GM19438 (cell line): ENCODE data around the gene HELZ2.

Experiments
- ATAC-seq: cut with Tn5 transposase; IDR thresholded peaks from one replicate; pipeline ENCODE4 v1.9.1; 2021; ENCODE audit warnings: low read depth; ENCODE audit not compliant: unreplicated experiment

The HELZ2 gene

DNA sequence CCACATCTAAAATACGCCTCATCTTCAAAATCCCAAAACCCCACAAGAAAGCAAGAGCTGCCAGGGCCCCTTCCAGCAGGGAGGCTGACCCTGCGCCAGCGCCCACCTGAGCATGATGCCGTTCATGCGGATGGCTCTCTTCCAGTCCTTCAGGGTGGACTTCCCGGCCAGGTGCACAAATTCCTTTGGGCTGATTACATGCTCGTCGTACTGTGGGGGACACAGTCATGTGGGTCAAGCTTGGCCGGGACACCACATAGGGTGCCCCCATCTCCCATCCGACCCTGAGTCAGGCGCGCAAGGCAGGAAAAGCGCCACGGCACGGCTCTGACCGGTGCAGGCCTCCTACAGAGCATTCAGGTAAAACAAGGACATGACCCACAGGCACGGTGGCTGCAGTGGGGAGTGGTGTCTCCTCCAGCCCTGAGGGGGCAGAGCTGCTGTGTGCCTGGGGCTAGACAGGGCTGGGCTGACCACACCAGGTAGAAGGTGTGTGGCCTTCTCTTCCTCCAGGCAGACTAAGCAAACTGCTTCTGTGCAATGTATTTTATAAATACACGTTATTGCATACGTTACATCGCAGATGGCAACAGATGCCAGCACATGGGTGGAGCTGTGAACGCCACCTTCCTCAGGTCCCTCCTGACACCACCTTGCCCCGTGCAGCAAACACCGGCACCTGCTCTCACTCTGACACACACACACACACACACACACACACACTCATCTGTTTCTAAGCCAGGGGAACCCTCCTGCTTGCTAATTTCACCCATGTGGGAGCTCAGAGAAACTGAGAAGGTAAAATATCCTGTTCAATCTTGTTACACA is 23.8 kb upstream of the HELZ2 start:
- ATAC-seq: no peak

DNA sequence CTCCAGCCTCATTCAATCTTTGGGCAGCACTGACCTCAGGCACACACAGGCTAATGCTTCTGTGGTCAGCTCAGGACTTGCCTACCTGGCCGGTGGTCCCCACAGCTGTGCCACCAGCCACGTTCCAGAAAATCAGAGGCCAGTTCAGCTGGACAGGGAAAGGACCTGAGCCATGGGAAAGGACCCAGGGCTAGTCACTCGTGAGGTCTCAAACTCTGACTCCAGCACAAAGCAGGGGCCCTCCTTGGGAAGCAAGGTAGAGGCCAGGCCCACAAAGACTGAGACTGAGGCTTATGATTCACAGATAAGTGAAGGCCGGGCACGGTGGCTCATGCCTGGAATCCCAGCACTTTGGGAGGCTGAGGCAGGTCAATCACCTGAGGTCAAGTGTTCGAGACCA is 22.4 kb upstream of the HELZ2 start:
- ATAC-seq: no peak

DNA sequence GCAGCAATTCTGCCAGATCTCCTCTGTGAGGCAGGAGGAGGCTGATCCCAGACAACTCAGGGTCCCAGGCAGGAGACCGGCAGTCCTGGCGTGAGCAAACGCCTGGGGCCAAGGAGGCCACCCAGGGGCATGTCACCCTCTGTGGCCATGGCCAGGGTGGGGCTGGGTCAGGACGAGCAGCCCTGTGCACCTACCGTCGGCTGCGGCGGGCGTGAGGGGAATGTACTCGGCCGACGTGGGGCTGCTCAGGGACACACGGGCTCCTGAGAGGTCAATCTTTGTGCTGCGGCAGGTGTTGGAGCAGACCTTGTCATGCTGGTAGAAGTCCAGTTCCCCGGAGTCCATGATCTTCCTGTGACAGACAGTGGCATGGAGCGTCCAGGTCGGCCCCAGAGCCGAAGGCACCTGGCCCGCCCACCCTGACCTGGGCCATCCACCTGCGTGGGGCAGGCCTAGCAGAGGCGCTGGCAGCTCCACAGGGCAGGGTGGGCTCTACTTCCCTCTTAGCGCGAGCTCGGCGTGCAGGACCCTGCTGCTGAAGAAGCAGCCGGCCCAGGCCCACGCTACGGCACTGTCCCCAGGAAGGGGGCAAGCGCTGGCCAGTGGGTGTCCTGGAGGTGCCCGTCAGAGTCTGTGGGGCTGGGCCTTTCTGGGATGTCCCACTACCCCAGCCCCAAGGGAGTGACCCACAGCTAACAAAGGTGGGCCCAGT is 21.5 kb upstream of the HELZ2 start:
- no peak for ATAC-seq

DNA sequence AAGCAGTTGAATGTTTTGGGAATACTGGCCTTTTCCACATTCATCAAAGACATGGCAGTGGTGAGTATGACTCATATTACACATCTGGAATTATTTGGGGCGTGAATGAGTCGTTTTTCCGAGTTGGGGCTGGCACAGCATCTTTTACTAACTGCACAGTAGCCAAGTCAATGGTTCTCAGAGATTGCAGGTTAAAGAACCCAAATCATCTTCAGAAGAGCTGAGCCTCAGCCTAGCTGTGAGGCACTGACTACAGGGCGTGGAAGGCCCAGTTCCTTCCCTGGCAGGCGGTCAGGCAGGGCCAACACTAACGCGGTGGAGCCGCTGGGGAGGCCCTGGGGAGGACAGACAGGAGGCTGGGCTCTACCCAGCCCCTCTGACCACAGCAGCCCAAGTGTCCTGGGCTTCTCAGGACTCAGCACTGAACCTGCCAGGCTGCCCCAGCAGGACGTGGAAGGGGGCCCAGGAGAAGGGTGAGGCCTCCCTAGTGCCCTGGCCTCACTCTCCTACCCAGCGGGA is 20.1 kb upstream of the HELZ2 start:
- no peak for ATAC-seq

DNA sequence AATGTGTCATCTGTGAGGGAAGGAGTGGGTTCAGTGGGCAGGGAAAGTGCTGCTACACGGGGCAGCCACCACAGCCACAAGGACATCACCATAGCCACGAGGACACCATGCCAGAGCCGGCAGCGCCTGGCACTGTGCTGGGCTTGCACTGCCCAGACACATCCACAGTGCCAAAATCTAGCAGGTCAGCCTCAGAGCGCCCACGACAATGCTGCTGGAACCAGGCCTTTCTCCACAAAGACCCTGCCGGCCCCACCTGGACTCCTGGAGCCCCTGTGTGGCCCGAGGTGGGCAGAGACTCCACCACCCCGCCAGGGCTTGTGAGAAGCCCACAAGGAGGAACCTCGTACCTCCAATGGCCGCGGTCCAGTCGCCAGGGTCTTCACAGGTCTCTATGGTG is 18.6 kb upstream of the HELZ2 start:
- no peak for ATAC-seq

DNA sequence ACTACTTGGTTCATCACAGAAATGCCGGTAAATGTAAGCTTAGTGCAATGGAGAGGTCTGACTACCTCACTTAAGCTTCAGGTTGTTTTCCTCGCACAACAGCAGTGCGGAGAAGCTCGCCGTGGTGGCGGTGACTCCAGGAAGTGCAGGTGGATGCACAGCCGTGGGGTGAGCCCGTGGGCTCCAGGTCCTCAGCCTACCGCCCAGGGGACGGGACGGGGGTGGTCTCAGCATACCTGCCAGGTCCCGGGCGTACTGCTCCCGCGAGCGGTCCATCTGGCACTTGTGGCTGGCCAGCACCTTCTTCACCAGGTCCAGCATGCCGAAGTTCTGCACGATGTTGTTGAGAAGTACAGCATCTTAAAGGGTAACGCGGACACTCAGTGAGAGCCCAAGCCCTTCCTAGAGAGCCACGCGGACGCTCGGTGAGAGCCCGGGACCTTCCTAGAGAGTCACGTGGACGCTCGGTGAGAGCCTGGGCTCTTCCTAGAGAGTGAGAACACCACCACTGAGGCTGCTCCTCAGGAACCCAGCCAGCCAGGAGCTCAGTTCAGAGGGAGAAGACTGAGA is 17.8 kb upstream of the HELZ2 start:
- ATAC-seq: no peak

DNA sequence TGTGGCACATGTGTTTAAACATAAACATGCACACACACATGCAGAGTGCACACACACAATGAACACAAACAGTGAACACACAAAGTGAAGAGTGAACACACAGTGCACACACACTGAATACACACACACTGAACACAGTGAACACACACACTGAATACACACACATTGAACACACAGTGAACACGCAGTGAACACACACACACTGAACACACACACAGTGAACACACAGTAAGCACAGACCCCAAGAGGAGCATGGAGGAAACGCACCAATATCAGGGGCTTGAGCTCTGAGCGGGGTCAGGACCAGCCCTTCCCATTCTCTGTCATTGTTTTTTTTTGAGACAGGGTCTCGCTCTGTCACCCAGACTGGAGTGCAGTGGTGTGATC is 17.1 kb upstream of the HELZ2 start:
- ATAC-seq: no peak

DNA sequence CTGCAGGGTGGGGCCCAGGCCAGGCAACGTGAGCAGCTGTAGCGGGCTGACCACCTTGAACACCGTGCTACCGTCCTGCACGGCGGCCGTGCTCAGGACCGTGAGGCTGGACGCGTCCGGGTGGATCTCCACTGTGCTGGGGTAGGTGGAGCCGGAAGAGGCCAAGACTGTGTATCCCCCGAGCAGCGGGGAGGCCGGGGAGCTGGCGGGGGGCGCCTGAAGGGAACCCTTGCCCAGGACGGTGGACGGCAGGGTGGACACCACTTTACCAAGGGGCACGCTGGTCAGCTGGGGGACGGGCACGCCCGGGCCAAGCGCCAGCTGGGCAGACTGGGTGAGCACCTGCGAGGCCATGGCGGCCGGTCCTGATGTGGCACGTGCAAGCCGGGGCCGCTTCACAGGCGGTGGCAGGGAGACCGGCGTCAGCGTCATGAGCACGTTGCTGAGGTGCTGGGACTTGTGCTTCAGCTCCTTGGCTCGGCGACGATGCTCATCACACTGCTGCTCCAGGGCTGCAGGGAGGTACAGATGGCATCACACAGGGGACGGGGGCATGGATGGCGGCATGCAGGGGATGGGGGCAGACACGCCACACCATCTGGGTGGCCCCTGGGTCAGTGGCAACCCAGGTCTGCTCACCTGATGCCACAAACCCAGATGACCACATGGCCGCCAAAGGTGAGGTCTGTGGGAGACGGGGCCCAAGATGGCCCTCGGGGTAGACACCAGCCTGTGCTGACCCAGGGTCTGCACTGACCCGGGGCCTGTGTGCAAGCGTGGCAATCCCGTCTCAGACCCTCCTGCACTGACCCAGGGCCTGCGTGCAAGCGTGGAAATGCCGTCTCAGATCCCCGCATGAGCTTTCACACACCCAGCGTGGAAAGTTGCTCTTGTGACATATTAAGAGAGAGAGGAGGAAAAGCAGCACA is 16.4 kb upstream of the HELZ2 start:
- no peak for ATAC-seq

DNA sequence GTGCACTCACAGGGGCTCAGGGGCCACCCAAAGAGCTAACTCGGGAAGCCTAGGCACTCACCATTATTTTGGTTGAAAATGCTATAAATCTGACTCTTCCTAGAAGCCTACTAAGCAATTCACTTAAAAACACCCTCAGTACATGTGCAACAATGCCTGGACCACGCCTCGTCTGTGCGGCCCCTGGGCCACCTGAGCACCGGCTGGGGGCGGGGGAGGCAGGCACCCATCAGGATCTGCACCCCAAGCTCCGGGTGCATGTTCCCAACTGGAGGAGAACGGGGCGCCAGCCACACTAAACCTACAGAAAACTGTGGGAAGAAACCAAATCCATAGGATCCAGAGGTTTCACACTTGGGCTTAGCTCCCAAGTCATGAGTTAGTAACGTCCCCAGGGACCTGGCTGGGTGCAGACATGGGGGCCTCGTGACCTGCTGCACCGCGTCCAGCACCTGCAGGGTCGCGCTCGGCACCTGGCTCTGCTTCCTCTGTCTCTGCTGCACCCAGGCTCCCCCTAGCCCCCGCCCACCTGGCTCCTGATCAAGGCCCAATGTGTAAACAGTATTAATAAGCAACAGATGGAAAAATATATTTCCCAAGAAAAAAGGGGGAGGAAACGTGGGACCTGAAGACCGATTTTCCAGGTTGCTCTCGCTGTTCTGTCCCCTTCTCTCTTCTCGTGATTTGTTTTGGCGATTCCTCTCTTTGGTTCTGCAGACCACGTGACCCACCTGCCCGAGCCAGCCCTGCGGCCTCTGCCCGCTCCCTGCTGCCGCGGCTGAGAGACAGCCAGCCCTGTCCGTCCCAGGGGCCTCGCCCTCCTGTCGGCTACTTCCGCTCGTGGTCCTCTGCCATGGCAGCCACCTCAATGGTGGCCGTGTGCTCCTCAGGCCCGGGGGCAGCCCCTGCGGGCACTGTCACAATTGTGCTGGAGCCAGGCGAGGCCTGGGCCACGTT is 15.5 kb upstream of the HELZ2 start:
- no peak for ATAC-seq

DNA sequence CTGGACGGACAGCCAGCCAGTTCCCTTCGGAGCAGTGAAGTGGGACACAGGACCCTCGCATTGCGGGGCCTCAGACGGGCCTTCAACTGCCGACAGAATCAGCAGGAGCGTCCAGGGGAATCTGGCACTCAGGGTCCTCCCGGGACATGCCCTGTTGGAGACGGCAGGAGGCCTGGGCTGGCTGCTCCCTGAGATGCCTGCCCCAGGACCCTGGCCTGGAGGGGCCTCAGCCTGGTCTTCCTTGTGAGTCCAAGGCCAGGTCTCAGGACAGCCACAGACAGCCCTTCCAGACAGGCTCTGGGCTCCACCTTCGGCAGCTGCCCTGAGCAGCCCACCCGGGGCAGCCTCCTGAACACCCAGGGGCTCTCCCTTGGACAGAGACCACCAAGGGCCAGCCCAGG is 14.6 kb upstream of the HELZ2 start:
- no peak for ATAC-seq

DNA sequence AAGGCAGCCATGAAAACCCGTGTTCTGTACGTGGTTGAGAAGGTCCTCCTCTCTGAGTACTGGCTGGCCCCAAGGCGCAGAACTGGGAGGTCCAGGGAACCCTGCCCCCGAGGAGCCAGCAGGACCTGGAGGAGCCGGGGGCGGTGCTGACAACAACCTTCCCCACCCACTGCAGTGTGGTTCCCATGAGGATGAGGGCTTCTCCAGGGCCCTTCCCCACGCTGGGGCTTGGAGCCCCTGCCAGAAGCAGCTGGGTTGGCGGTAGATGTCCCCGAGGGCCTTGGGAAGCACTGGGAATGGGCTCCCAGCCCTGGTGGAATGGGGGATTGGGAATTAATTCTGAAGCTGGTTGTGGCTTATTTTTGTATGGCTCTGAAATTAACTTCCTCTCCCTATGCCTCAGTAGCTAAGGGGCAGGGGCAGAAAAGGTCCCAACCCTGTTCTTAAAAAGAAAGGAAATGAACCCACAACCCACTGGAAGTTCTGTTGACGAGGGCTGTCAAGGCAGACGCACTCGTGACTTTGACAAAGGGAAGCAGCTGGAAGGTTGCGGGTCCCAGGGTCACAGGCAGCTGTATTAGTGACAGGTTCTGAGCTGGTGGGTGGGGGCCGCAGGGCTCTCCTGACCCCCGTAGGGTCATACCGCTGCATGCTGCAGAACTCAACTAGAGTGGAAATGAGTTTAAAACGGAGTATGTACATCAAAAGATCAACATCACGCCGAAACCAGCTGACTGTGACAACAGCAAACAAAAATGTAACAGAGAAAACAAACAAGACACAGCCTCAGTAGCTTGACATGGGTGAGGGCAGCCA is 13.9 kb upstream of the HELZ2 start:
- ATAC-seq: no peak

DNA sequence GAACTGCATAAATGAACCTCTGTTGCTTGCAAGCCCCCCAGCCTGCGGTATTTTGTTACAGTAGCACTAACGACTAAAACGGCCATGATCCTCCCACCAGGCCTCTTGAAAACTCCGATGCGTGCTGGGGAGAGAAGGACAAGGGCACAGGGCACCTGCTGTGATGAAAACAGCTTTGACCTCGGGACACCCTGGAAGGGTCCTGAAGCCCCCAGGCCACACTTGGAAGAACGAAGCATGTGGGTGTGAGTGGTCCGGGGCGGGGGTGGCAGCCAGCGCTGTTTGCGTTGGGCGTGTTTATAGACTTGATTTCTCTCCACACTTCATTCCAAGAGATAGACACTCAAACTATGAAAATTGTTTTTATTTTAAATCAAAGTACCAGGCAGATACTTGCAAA is 13.2 kb upstream of the HELZ2 start:
- ATAC-seq: no peak

DNA sequence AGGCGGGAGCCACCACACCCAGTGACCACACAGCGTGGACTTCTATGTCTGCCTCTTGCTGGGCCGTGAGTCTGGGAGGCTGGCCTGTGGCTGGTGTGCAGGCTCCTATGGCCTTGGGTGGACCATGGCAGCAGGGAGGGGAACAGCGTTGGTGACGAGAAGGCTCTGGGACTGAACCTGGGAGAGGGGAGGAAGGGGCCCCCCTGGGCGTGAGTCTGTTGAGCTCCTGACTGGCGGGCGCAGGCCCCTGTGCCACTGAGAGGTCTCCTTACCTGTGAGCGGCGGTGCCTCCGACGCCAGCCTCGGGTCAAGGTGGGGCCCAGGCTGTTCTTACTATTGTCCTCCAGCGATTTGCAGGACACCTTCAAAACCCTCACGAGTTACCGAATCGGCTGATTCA is 12.8 kb upstream of the HELZ2 start:
- ATAC-seq: no peak

DNA sequence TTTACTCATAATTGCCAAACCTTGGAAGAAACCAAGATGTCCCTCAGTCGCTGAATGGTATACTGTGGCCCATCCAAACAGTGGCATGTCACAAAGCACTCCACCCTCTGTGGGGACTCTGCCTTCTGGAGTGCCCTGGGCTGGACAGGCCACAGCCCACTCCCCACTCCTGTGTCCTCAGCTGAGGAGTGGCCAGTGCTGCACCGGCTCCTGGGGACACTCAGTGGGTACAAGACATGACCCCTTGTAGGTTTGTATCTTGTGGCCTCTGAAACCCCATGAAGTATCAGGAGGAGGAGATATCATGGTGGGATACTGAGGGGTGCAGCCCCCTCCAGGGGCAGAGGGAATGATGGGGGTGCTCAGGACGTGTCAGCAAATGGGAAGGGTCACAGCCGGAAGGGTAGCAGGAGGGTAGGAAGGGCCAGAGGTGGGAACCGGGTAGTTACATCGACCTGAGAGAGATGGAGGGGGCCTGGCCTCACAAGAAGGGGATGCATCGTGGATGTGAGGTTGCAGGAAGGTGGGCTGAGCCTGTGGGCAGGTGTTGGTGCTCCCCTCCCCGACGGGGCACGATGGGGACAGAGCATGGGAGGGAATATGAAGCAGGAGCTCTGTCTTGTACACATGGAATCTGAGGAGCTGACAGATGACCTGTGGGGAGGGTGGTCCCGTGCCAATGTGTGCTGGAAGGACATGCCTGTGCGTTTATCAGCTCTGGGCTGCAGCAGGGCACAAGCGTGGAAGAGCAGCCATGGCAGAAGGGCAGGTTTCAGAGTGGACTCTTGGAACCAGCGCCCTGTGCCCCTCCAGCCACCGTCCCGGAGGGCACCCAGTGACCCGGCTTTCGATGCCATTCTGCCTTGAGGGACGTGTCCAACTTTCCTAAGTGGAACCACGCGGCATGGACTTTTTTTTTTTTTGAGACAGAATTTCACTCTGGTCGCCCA is 11.9 kb upstream of the HELZ2 start:
- ATAC-seq: no peak

DNA sequence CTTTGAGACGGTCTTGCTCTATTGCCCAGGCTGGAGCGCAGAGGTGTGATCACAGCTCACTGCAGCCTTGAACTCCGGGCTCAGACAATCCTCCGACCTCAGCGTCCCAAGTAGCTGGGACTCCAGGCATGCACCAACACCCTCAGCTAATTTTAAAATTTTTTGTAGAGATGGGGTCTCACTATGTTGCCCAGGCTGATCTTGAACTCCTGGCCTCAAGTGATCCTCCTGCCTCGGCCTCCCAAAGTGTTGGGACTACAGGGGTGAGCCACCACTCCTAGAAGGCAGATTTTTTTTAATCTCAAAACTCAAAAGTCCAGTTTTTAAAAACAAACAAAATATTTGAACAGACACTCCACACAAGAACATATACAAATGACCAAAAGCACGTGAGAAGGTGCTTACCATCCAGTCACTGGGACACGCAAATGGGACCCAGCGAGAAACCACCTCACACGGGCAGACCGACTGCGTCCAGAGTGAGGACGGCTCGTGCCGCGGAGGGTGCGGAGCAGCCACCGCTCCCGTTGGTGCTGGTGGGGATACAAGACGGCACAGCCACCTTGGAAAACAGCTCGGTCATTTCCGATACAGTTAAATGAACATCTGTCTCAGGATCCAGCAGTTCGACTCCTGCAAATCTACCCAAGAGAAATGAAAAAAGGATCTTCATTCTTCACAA is 8.5 kb upstream of the HELZ2 start:
- no peak for ATAC-seq

DNA sequence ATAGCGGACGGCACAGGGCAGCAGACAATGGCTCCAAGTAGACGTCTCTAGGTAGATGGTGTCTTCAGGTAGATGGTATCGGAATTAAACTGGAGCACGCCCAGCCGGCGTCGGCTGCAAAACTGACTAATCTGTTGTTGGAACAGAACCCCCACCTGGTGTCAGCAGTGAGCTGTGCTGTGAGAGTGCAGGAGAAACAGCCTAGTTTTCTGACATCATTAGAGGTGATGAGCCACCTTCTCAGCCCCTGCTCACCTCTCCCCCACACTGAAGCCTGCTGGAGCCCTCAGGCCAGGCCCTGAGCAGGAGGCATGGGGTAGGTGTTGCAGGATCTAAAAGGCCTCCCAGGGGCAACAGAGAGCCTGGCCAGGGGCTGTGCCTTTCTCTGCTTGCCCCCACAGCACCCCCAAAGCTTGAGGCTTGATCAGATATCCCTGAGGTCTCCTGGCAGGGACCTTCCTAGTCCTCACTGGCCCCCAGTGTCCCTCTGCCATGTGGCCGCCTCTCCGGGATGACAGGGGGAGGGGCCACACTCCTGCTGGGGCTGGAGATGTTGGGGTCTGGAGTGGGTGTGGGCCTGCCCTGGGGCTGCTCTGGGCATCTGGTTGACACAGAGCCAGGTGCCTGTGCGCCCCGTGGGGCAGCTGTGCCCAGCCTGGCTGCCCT is 6.9 kb upstream of the HELZ2 start:
- ATAC-seq: no peak
